Measurements from ENCODE around the gene SF3B2. TPM values are rescaled to one million over a fixed set of nuclear protein-coding genes. Genes with fewer than 3 reads are reported as not detected.

SF3B2 gene
- total RNA-seq = 157 and 183 TPM in 2 replicates

GRCh38 chr11:66051766-66052663 lies at the start of gene SF3B2:
TSS of gene SF3B2 (plus strand) at chr11:66052364. CDS start at chr11:66052385, 21 bp downstream.

GRCh38 chr11:66011785-66012303 lies 40.3 kb upstream of the SF3B2 start, which contains the start of gene CST6:
TSS of gene CST6 (plus strand) at chr11:66012008. CDS start at chr11:66012045, 37 bp downstream.

GRCh38 chr11:66026017-66026529 lies 26.1 kb upstream of the SF3B2 start, which contains the start of gene CATSPER1:
TSS of gene CATSPER1 (minus strand) at chr11:66026479. CDS start at chr11:66026379, 100 bp downstream.

GRCh38 chr11:66048547-66049323 lies 3.4 kb upstream of the SF3B2 start, which contains the start of gene GAL3ST3:
TSS of gene GAL3ST3 (minus strand) at chr11:66049161. CDS start at chr11:66045415, 3,746 bp downstream.

GRCh38 chr11:66069715-66070603 lies 17.8 kb downstream of the SF3B2 start, which contains the start of gene PACS1:
TSS of gene PACS1 (plus strand) at chr11:66070272. CDS start at chr11:66070487, 215 bp downstream.

Other genes starting within 250 kb of the SF3B2 start
- 0.44 and 0.75 TPM in 2 replicates for gene SNX32, start 218.4 kb upstream of the SF3B2 start, total RNA-seq
- gene CFL1, start 194.2 kb upstream of the SF3B2 start, total RNA-seq = 904 and 1,254 TPM in 2 replicates
- 61.0 and 61.1 TPM in 2 replicates for gene MUS81, start 191.9 kb upstream of the SF3B2 start, total RNA-seq
- 37.7 and 62.2 TPM in 2 replicates for gene EFEMP2, start 179.6 kb upstream of the SF3B2 start, total RNA-seq
- 0.12 TPM in 1 of 2 replicates, not detected in the other for gene CTSW, start 172.5 kb upstream of the SF3B2 start, total RNA-seq
- gene FIBP, start 163.9 kb upstream of the SF3B2 start, total RNA-seq = 185 and 189 TPM in 2 replicates
- 93.9 and 99.7 TPM in 2 replicates for gene CCDC85B, start 161.7 kb upstream of the SF3B2 start, total RNA-seq
- 21.4 and 63.9 TPM in 2 replicates for gene FOSL1, start 152.0 kb upstream of the SF3B2 start, total RNA-seq
- 28.2 and 37.5 TPM in 2 replicates for gene C11orf68, start 133.3 kb upstream of the SF3B2 start, total RNA-seq
- 313 and 580 TPM in 2 replicates for gene DRAP1, start 132.9 kb upstream of the SF3B2 start, total RNA-seq
- gene TSGA10IP, start 106.9 kb upstream of the SF3B2 start, total RNA-seq = 0.11 and 0.37 TPM in 2 replicates
- gene SART1, start 90.6 kb upstream of the SF3B2 start, total RNA-seq = 66.6 and 68.2 TPM in 2 replicates
- 31.2 and 42.6 TPM in 2 replicates for gene EIF1AD, start 50.2 kb upstream of the SF3B2 start, total RNA-seq
- 19.3 and 20.2 TPM in 2 replicates for gene BANF1, start 49.9 kb upstream of the SF3B2 start, total RNA-seq
- not detected in 2 replicates for gene CST6, start 40.4 kb upstream of the SF3B2 start, total RNA-seq
- gene CATSPER1, start 25.9 kb upstream of the SF3B2 start, total RNA-seq = under 0.01 TPM in 1 of 2 replicates, not detected in the other
- 0.12 TPM in 1 of 2 replicates, not detected in the other for gene GAL3ST3, start 3.2 kb upstream of the SF3B2 start, total RNA-seq
- 25.8 and 34.7 TPM in 2 replicates for gene PACS1, start 17.9 kb downstream of the SF3B2 start, total RNA-seq
- gene KLC2, start 205.3 kb downstream of the SF3B2 start, total RNA-seq = 27.3 and 28.5 TPM in 2 replicates
- 74.4 and 83.9 TPM in 2 replicates for gene RAB1B, start 216.3 kb downstream of the SF3B2 start, total RNA-seq
- gene CNIH2, start 225.8 kb downstream of the SF3B2 start, total RNA-seq = 0.11 and 0.25 TPM in 2 replicates
- gene YIF1A, start 236.8 kb downstream of the SF3B2 start, total RNA-seq = 185 and 214 TPM in 2 replicates
- gene TMEM151A, start 239.5 kb downstream of the SF3B2 start, total RNA-seq = under 0.01 and 0.11 TPM in 2 replicates

Measured in uterine smooth muscle cell (primary cell).